HCT116 (cell line): ENCODE measurements around the gene VPS45. TPM values are rescaled to one million over a fixed set of nuclear protein-coding genes. Genes with fewer than 3 reads are reported as not detected.

Experiments used
- ATAC-seq: fragments of 200-7000 bp; cut with Tn5 transposase; 2 replicates; pipeline ENCODE4 v1.9.1; 2020; ENCODE audit warnings: mild to moderate bottlenecking, moderate library complexity
- BruUV-seq: library from RNA; stranded (reverse); fragments of 400-500 nt; replicated peaks from 2 replicates; lab custom pipeline; 2021; lab: Mats Ljungman, UMichigan
- CTCF ChIA-PET: fragments of 300-600 bp; sonication (Branson Sonifier 250); formaldehyde crosslinking; loops from one replicate; lab custom pipeline; 2021; ENCODE audit warnings: antibody characterized with exemption; lab: Charles Lee
- POLR2A ChIA-PET: fragments of 300-600, 350-600 bp; sonication (Branson Sonifier 250); formaldehyde crosslinking; loops from one replicate; lab custom pipeline; 2021; ENCODE audit warnings: antibody characterized with exemption; lab: Charles Lee
- RAD21 ChIA-PET, 2 experiments: fragments of 300-600 bp; sonication (Branson Sonifier 250); formaldehyde crosslinking; loops; one replicate each; lab custom pipeline; 2023; ENCODE audit warnings: low total read pairs in 2 of 2; ENCODE audit not compliant: uncharacterized antibody in 2 of 2, unreplicated experiment in 2 of 2, low non-redundant PET in 1 of 2; lab: Charles Lee
- DNase-seq: peaks from one replicate; pipeline ENCODE4 v3.0.0-alpha.2; 2010; ENCODE audit warnings: low read depth, low spot score
- H2AFZ ChIP-seq: fragments of 200-600 bp; shearing (Covaris generic), sonication (generic); 2 replicates; pipeline ENCODE4 v1.6.1; 2017; ENCODE audit warnings: low read depth, mixed run types, mixed read lengths, antibody characterized with exemption, low read length; ENCODE audit not compliant: poor library complexity, severe bottlenecking
- H3K27ac ChIP-seq: 2 replicates; pipeline ENCODE4 v1.5.1; 2012; ENCODE audit warnings: low read depth, low read length
- H3K27me3 ChIP-seq: fragments of 200-600 bp; sonication (generic); 2 replicates; pipeline ENCODE4 v1.6.1; 2016; ENCODE audit warnings: mixed run types, low read length, mixed read lengths; ENCODE audit not compliant: insufficient read depth
- H3K36me3 ChIP-seq, 2 experiments: fragments of 200-500 bp in 1 of 2; fragments of 200-600 bp in 1 of 2; sonication (Bioruptor generic) in 1 of 2; sonication (generic) in 1 of 2; 2 replicates each; pipeline versions ENCODE4 v1.5.1 to v1.6.1; 2014 to 2016; ENCODE audit warnings: low read length in 2 of 2, inconsistent platforms in 1 of 2, mixed read lengths in 1 of 2, mixed run types in 1 of 2; ENCODE audit not compliant: insufficient read depth in 2 of 2, control insufficient read depth in 1 of 2
- H3K4me1 ChIP-seq, 2 experiments: fragments of 200-600 bp in 1 of 2; sonication (generic) in 1 of 2; 2 replicates each; pipeline versions ENCODE4 v1.5.1 to v1.6.1; 2012 to 2017; ENCODE audit warnings: low read length in 2 of 2, inconsistent platforms in 1 of 2, mild to moderate bottlenecking in 1 of 2, mixed read lengths in 1 of 2, mixed run types in 1 of 2, moderate library complexity in 1 of 2; ENCODE audit not compliant: insufficient read depth in 2 of 2, control insufficient read depth in 1 of 2
- H3K4me2 ChIP-seq: fragments of 200-600 bp; sonication (generic); 2 replicates; pipeline ENCODE4 v1.6.1; 2017; ENCODE audit warnings: mixed run types, low read length, mixed read lengths
- H3K4me3 ChIP-seq, 2 experiments: fragments of 200-600 bp in 1 of 2; sonication (generic) in 1 of 2; replicated peaks in 1 of 2; 2 replicates each; pipeline ENCODE4 v1.5.1; 2011 to 2016; ENCODE audit warnings: low read length in 2 of 2, control low read depth in 1 of 2, low read depth in 1 of 2, mild to moderate bottlenecking in 1 of 2, mixed read lengths in 1 of 2, mixed run types in 1 of 2
- H3K79me2 ChIP-seq: fragments of 200-600 bp; sonication (generic); 2 replicates; pipeline ENCODE4 v1.6.1; 2017; ENCODE audit warnings: mild to moderate bottlenecking, mixed run types, low read length, moderate library complexity, mixed read lengths; ENCODE audit not compliant: insufficient read depth
- H3K9ac ChIP-seq: fragments of 200-600 bp; sonication (generic); 2 replicates; pipeline ENCODE4 v1.6.1; 2016; ENCODE audit warnings: low read length, mixed read lengths
- H3K9me2 ChIP-seq: fragments of 200-600 bp; sonication (generic), shearing (Covaris generic); 2 replicates; pipeline ENCODE4 v1.6.1; 2017; ENCODE audit warnings: mixed run types, mild to moderate bottlenecking, moderate library complexity; ENCODE audit not compliant: insufficient read depth
- H3K9me3 ChIP-seq, 2 experiments: fragments of 200-500 bp in 1 of 2; fragments of 200-600 bp in 1 of 2; sonication (Bioruptor generic) in 1 of 2; sonication (generic) in 1 of 2; 2 replicates each; pipeline ENCODE4 v1.6.1; 2014 to 2017; ENCODE audit warnings: low read length in 2 of 2, mixed read lengths in 2 of 2, inconsistent platforms in 1 of 2, low read depth in 1 of 2, mild to moderate bottlenecking in 1 of 2, mixed run types in 1 of 2, moderate library complexity in 1 of 2; ENCODE audit not compliant: control insufficient read depth in 1 of 2, insufficient read depth in 1 of 2
- H4K20me1 ChIP-seq: fragments of 200-600 bp; sonication (generic), shearing (Covaris generic); 2 replicates; pipeline ENCODE4 v1.6.1; 2017; ENCODE audit warnings: mixed run types, mild to moderate bottlenecking, moderate library complexity; ENCODE audit not compliant: insufficient read depth
- CEBPB ChIP-seq: IDR thresholded peaks from 2 replicates; pipeline ENCODE4 v1.6.1; 2012; ENCODE audit warnings: low read depth
- EZH2phosphoT487 ChIP-seq: fragments of 200-600 bp; IDR thresholded peaks from 2 replicates; pipeline ENCODE4 v1.6.1; 2018; ENCODE audit warnings: antibody characterized with exemption, borderline replicate concordance
- JUND ChIP-seq: IDR thresholded peaks from 2 replicates; pipeline ENCODE4 v1.6.1; 2012
- RAD21 ChIP-seq: IDR thresholded peaks from 2 replicates; pipeline ENCODE4 v1.6.1; 2012; ENCODE audit warnings: low read depth, mild to moderate bottlenecking
- SIN3A ChIP-seq: IDR thresholded peaks from 2 replicates; pipeline ENCODE4 v1.6.1; 2012; ENCODE audit warnings: low read depth
- SRF ChIP-seq: IDR thresholded peaks from 2 replicates; pipeline ENCODE4 v1.6.1; 2012; ENCODE audit warnings: low read depth
- ZBTB33 ChIP-seq: IDR thresholded peaks from 2 replicates; pipeline ENCODE4 v1.6.1; 2011; ENCODE audit warnings: mild to moderate bottlenecking, low read length, moderate library complexity; ENCODE audit not compliant: insufficient replicate concordance; ENCODE audit errors: extremely low read depth
- intact Hi-C: fragments of 100-400 bp; cut with micrococcal nuclease; formaldehyde crosslinking; loops from 2 replicates; pipeline ENCODE4 v1.10.0; 2022
- total RNA-seq: library from RNA; stranded (reverse); gene quantifications from one replicate; pipeline ENCODE4 v1.2.1, GENCODE V29; 2021; ENCODE audit not compliant: unreplicated experiment

The VPS45 gene
- total RNA-seq, 1 experiment from 2014 or later, result 28.1 TPM

- TF ChIP-seq ZBTB33 (no peak), EZH2phosphoT487 (no peak), SIN3A (no peak), CEBPB (no peak), RAD21 (no peak)
Observed at GRCh38 chr1:150162582-150162861, 94.9 kb downstream of the VPS45 start (continued).

GRCh38 chr1:150162862-150163706 is 95.5 kb downstream of the VPS45 start:
- Histone ChIP-seq H3K27me3 (no peaks in the 10 kb centered on the region), H3K4me3 (no peak overlapping the region), H3K27ac (no peak overlapping the region), H3K9ac (no peak overlapping the region), H3K9me2 (no peaks in the 10 kb centered on the region), H3K79me2 (no peaks in the 10 kb centered on the region), H3K9me3 (no peaks in the 10 kb centered on the region), H2AFZ (no peak overlapping the region), H4K20me1 (no peaks in the 10 kb centered on the region), H3K4me1 (peaks cover 5 to 9% of the 10 kb centered on the region in 2 experiments; a peak in 2 of 4 replicates), H3K4me2 (no peak overlapping the region), H3K36me3 (peaks cover 0 to 3% of the 10 kb centered on the region in 2 experiments; a peak in 1 of 4 replicates)
- BruUV-seq, result no TSS peak
- DNase-seq, result no peak
- peak; percentile 55 for ATAC-seq
- ChIA-PET CTCF (no interaction called here), POLR2A (no interaction called here), RAD21 (no interaction called here)
- intact Hi-C loops, result no loop called here
- TF ChIP-seq JUND, result no peak
- TF ChIP-seq SRF, result peak; percentile 87
